Dermis microvascular lymphatic vessel endothelial cell (primary cell): ENCODE measurements around the gene SYNE4. TPM values are rescaled to one million over a fixed set of nuclear protein-coding genes. Genes with fewer than 3 reads are reported as not detected.
"Not testable (repeated sequence)": the region's sequence is repeated elsewhere in the genome, so short reads cannot be mapped to it uniquely, and the experiment has no call there.

Experiments used
- DNase-seq, 2 donors: peaks; one replicate each; pipeline versions ENCODE4 v3.0.0 to v3.0.0-alpha.2; 2010; ENCODE audit warnings: low read depth in 2 of 2
- total RNA-seq: library from RNA; depleted of rRNA; stranded (reverse); fragments of >200 nt; gene quantifications from 2 replicates; pipeline ENCODE4 v1.2.1, GENCODE V29; 2014

SYNE4 gene, protein sequence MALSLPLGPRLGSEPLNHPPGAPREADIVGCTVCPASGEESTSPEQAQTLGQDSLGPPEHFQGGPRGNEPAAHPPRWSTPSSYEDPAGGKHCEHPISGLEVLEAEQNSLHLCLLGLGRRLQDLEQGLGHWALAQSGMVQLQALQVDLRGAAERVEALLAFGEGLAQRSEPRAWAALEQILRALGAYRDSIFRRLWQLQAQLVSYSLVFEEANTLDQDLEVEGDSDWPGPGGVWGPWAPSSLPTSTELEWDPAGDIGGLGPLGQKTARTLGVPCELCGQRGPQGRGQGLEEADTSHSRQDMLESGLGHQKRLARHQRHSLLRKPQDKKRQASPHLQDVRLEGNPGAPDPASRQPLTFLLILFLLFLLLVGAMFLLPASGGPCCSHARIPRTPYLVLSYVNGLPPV
- under 0.01 TPM in 1 of 2 replicates, not detected in the other for total RNA-seq

DNA sequence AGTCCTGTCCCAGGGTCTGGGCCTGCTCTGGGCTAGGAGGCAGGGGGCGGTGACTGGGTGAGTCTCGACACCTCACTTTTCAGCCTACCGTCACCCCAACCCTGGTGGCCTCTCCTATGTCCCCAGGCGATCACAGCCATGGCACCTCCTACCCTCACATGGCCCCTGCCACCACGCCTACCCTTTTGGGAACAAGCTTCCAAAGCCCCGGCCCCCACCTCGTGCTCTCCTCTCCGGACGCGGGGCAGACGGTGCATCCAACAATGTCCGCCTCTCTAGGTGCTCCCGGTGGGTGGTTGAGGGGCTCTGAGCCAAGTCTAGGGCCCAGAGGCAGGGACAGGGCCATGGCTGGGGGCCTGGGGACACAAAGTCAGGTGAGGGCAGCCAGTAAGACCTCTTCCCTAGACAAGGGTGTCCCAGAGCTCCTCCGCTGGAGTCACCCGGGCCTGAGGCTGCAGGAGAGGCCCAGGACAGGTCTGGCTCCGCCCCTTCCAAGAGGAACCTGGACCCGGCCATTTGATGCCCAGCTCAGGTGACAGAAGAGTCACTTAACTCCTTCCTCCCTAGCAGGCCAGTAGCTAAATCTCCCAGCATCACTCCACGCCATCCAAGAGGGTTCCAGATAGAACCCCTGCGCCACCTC is at the start of gene SYNE4:
TSS of gene SYNE4 (minus strand) at position 478 of the 643 bp plus-strand sequence. CDS start at position 346, 132 bp downstream.
- DNase-seq: no peak

DNA sequence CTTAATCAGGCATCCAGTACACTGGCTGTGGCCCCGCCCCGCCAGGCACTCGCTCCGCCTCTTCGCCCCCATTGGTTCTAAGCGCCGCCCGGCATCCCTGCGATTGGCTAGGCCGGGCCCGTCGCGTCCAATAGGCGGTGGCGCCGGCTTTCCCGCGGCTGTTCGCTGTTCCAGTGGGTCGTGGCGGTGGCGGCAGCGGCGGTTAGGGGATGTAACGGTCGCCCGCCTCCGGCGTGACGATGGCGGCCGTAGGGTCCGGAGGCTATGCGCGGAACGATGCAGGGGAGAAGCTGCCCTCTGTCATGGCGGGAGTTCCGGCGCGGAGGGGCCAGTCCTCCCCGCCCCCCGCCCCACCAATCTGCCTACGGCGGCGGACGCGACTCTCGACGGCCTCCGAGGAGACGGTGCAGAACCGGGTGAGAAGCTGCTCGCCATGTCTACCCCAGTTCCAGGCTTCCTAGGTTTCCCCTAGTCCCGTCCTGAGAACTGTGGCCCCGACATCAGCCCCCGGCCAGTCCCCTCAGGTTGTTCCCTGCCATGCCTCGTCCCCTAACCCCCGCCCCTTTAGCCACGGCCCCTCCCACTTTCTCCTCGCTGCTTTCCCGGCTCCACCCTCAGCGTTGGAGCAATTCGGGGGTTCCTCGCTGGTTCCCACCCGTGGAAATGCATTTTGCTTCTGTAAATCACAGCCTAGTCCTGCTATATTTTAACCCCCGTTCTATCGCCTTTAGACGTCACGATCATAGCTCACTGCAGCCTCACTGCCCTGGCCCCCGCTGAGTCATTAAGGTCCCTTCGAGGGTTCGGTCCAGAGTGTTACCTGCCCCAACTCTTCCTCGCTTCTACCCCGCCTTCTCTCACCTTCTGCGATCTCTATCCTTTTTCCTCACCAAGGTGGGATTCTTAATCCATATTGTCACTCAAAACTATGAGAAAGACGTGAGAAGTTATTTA is 46.4 kb upstream of the SYNE4 start, which contains the start of gene WDR62:
TSS of gene WDR62 (plus strand) at position 165 of the 954 bp plus-strand sequence. CDS start at position 240, 75 bp downstream.
- DNase-seq: peak; percentile 80 to 95

DNA sequence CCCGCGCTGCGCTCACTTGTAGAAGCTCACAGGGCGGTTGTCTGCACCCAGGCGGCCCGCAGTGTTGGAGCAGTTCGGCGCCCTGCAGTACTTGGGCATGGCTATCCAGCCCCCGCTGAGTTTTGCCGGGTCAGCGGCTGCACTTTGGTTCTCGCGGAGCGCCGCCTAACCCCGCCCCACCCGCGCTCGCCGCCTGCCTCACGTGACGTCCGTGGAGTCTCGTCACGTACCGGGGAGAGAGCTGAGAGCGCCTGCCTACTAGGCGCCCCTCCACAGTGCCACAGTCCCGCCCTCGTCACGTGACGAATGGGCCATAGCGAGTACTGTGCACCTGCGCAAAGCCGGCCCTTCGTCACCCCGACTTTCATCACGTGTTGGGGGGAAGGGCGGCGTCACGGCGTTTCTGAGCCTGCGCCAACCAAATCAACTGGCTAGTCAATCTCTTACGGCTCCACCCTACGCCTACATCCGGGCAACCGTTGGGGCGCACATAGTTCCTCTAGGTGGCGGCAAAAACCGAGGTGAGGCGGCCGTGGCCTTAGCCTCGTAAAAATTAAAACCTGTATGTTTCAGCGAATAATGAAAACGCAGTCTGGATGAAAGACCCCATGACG is 45.6 kb upstream of the SYNE4 start, which contains the start of gene THAP8:
TSS of gene THAP8 (minus strand) at position 167 of the 614 bp plus-strand sequence. CDS start at position 99, 68 bp downstream.
- peak; percentile 98 to 100 for DNase-seq

DNA sequence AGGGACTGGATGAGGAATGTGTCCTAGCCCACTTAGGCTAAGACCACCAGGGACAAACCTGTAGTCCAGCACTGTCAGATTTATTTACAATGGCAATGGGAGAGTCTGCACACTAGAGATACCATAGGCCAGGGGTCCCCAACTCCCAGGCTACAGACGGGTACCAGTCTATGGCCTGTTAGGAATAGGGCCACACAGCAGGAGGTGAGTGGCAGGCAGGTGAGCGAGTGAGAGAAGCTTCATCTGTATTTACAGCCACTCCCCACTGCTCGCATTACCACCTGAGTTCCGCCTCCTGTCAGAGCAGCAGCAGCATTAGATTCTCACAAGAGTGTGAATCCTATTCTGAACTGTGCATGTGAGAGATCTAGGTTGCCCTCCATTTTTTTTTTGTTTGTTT is 43.0 kb upstream of the SYNE4 start:
- no peak for DNase-seq

DNA sequence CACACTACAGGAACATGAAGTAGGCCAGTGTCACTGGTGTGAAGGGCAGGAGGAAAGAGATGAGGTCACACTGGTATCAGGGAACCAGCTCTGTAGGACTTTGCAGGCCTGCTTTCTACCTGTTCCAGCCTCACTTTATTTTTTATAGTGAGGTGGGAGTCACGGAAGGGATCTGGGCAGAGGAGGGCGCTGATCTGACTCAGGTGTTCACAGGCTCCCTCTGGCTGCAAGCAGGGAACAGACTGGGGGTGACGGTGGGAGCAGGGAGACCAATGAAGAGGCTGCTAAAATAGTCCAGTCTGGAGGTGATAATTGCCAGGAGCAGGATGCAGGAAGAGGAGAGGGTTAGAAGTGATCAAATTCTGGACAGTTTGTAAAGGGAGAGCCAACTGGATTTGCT is 42.6 kb upstream of the SYNE4 start:
- DNase-seq: peak in 1 of 2 donors; percentile 19

DNA sequence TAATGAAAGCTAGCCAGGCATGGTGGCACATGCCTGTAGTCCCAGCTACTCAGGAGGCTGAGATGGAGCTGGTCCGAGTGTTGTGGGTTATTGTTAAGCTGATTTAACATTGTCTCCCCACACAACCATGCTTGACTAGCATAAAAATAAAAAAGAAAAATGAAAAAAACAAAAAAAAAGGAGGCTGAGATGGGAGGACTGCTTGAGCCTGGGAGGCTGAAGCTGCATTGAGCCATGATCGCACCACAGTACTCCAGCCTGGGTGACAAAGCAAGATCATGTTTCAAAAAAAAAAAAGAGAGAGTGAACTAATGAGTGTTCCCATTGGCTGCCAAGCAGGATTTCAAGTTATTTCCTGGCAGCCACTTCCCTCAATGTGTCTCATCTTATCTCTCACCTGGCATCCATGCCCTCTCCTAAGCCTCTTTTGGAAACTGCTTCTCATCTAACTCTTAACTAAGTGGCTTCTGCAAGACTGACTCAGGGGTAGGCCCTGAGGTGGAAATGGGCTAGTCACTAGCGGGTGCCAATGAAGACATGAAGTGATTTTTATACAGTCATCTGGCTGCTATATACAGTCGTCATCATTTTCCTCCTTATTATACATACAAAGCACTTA is 40.6 kb upstream of the SYNE4 start:
- DNase-seq: no peak

DNA sequence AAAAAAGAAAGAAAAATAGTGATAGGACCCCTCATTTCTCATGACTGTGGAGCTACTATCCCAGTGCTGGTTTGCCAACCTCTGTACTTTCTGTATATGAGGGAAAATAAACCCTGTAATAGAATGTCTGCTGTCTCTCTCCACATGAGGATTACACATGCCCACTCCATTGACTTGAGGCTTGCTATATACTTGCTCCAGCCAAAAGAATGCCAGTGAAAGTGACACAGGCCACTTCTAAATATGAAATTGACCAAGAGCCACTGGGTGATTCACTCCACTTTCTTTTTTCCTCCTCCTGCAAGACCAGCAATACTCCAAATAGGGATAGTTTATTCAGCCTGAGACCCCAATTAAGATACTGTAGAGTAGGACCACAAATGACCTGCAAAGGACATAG is 39.2 kb upstream of the SYNE4 start:
- DNase-seq: no peak

DNA sequence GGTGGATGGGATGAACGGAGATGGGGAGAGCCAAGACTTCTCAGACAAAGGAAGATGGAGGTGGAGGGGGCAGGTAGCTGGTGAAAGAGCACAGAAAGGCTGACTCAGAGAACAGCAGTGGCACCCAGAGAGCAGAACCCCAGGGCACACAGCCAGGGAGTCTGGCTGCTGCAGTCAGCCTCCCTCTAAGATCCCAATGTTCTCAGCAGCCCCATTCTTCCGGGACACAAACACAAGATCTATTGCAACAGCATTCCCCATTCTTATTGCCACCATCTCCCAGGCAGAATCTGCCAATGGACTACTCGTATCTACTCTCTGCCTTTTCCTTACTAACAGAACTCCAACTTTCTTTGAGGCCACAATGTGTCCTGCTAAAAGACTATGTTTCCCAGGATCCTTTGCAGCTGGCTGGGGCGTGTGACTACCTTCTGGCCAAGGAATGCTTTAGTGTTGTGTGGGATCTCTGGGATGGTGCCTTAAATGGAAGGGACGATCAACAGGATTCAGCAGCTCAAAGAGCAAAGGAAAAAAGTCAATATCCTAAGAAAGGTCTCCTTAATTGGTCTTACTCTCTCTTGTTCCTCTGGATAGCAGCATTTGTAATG is 37.9 kb upstream of the SYNE4 start:
- DNase-seq: no peak

DNA sequence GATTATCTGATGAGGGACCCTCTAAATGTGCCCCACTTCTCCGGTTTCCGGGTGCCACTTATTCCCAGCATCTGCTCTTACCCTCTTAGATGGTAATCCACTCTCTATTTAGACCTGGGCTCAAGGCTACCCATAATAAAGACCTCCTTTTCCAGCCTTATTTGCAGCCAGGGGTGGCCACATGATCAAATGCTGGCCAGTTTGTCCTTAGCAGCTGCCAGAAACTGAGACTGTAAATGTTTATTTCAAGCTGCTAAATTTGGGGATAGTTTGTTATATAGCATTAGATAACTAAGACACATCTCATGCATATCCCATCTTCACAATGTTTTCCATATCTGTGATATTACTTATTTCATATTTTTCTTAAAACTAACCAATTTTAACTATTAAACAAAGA is 35.3 kb upstream of the SYNE4 start:
- no peak for DNase-seq

DNA sequence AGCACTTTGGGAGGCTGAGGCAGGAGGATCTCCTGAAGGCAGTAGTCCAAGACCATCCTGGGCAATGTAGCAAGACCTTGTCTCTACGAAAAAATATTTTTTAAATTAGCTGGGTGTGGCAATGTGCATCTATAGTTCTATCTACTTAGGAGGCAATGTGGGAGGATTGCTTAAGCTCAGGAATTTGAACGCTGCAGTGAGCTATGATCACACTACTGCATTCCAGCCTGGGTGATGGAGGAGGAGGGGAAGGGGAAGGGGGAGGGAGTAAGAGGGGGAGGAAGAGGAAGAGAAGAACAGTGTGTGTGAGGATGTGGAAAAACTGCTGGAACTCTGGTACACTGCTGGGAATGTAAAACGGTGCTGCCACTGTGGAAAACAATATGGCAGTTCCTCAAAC is 33.2 kb upstream of the SYNE4 start:
- no peak for DNase-seq

DNA sequence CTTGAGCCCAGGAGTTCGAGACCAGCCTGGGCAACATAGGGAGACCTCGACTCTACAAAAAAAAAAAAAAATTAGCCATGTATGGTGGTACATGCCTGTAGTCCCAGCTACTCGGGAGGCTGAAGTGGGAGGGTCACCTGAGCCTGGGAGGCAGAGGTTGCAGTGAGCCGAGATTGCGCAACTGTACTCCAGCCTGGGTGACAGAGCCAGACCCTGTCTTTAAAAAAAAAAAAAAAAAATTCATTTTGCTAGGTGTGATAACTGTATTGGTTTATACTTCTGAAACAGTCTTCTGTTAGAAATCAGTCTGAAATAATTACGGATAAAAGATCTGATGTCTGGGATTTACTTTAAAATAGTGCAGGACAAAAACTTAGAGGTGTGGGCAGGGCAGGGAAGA is 32.5 kb upstream of the SYNE4 start:
- DNase-seq: not testable (repeated sequence)

DNA sequence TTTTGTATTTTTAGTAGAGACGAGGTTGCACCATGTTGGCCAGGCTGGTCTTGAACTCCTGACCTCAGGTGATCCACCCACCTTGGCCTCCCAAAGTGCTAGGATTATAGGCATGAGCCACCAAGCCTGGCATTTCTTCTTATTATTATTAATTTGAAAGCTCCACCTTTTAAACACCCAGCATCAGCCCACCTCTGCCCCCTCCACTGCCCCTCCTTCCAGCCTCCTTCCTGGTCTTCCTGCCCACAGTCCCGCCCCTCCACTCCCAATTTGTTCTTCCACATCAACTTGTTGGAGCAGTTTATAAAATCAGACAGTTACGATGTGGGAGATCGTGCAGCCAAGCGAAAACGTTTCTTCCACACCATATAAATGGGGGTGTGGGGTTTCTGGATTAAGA is 31.9 kb upstream of the SYNE4 start:
- DNase-seq: no peak

DNA sequence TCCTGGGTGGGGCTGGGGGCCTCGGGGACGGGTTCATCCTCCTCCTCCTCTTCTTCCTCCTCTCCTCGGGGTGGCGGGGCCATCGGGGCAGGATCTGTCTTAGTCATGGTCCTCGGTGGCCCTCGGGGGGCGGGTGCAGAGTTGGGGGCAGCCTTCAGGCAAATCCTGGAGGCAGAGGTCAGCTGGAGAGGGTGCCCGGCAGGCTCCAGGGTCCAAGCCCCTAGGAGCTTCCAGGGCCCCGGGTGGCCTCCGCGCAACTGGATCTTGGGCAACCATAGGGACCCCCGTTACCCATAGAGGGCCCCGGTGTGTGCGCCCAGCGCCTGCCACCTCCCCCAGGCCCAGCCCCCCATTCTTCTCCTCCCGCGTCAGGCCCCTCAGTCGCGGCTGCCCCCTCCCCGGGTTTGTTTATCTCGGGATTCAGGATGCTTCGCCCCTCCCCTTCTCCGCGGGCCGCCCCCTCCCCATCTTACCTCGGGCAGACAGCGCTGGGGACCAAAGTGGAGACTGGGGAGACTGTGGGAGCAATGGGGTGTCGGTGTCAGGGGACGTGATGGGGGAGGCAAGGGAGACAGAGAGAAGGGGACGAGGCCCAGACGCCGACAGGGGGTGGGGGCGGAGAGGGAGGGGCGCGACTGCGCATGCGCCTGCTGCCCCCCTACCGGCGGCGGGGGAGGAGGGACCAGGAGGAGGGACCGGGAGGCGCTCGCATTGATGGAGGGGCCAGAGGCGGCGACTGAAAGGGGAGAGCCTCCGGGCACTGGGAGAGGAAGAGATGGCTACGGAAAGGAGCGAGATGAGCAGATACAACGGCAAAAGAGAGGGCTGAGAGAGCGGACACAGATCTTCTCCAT is 23.9 kb upstream of the SYNE4 start, which contains the start of gene CLIP3:
TSS of gene CLIP3 (minus strand) at position 623 of the 854 bp plus-strand sequence. CDS start at position 107, 516 bp downstream.
- peak in 1 of 2 donors; percentile 67 for DNase-seq

DNA sequence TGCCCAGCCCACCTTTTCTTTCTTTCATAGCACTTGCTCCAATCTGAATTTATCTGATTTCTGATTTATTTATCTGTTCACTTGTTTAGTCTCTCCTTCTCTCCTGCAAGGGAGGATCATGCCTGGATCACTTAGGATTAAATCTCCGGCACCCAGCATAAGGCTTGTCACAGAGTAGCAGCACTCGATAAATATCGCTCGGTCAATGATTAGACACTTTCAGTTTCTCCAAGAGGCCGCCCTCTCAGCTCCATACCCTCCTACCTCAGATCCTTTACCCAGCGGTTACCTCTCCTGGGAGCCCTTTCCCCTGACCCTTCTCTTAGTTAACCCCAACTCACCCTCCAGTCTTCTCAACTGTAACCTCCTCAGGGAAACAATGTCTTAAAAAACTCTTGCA is 22.7 kb upstream of the SYNE4 start:
- no peak for DNase-seq

DNA sequence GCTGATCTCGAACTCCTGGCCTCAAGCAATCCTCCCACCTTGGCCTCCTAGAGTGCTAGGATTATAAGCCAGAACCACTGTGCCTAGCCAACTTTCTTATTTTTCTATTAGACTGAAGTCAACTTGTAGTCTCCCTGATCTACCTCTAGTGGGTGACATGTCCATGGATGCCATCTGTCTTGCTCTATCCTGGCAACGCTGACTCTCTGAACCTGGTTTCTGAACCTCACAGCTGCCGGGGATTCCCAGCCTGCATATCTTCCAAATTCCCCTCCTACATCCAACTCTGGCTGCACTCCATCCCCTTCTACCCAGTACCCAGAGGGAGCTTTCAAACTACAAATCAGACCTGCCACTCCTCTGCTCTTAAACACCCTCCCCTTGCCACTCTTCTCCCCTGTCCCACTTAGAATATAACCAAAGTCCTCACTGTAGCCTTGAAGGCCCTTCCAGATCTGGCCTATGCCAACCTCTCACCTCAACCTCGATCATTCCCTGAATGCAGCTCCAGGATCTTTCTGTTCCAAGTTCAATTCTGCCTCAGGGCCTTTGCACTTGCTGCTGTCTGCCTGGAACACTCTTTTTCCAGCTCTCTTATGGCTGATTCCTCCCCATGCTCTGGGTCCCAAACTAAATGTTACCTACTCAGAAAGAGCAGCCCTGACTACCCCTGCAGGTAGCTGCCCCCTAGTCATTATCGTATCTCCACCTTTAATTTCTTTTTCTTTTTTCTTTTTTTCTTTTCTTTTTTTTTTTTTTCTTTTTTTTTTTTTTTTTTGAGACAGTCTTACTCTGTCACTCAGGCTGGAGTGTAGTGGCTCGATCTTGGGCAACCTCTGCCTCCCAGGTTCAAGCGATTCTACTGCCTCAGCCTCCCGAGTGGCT is 21.9 kb upstream of the SYNE4 start:
- no peak for DNase-seq

DNA sequence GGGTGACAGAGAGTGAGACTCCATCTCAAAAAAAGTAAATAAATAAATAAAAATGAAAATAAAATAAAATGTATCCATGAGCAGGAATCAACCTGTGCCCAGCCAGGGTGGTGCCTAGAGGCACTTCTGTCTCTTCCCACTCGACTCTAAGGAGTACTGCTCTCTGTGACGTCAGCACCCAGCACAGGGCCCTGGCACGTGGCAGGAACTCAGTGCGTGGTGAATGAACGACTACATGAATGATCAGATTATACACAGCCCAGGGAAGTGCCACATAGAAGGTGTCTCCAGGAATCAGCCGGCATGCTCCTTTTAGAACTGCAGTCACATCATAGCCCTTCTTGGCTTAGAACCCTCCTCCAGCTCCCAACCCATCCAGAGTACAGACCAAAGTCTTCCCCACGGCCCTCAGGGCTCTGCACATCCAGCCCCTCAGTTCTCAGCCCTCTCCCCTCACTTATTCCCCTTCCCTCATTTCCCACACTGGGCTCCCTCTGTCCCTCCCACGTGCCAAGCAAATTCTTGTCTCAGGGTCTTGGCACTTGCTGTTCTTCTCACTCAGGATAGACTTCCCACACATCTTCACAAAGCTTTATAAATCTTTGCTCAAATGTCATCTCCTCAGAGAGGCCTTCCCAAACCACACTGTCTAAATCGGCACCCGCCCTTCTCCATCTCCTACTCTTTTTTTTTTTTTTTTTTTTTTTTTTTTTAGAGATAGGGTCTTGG is 19.9 kb upstream of the SYNE4 start:
- no peak for DNase-seq

DNA sequence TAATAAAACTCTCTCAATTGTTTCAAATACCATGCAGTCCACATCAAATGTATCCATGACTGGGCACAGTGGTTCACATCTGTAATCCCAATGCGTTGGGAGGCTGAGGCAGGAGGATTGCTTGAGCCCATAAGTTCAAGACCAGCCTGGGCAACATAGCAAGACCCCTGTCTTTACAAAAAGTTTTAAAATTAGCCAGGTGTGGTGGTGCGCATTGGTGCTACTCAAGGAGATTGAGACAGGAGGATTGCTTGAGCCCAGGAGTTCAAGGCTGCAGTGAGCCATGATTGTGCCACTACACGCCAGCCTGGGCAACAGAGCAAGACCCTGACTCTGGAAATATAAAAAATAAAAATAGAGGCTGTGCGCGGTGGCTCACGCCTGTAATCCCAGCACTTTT is 19.1 kb upstream of the SYNE4 start:
- DNase-seq: no peak
